DND-41 (cell line): Measurements from ENCODE around the gene NAV3.

ENCODE experiments used
- ATAC-seq: fragments of 200-7000 bp; cut with Tn5 transposase; 3 replicates; pipeline ENCODE4 v1.9.1; 2021; ENCODE audit warnings: low read depth; ENCODE audit not compliant: insufficient read depth
- DNase-seq: peaks from one replicate; pipeline ENCODE4 v3.0.0-alpha.2; 2020
- H2AFZ ChIP-seq: 2 replicates; pipeline ENCODE4 v1.6.0; 2012; ENCODE audit warnings: low read depth, low read length
- H3K27ac ChIP-seq: 2 replicates; pipeline ENCODE4 v1.5.1; 2012; ENCODE audit warnings: low read length, inconsistent platforms
- H3K27me3 ChIP-seq: fragments of 200-600 bp; sonication (generic); 2 replicates; pipeline ENCODE4 v1.6.0; 2012; ENCODE audit warnings: low read length, mild to moderate bottlenecking, inconsistent platforms; ENCODE audit not compliant: insufficient read depth, poor library complexity
- H3K36me3 ChIP-seq: 2 replicates; pipeline ENCODE4 v1.5.1; 2012; ENCODE audit warnings: low read length, inconsistent platforms; ENCODE audit not compliant: insufficient read depth
- H3K4me1 ChIP-seq: 2 replicates; pipeline ENCODE4 v1.5.1; 2012; ENCODE audit warnings: mild to moderate bottlenecking, low read length; ENCODE audit not compliant: insufficient read depth
- H3K4me2 ChIP-seq: 2 replicates; pipeline ENCODE4 v1.6.0; 2012; ENCODE audit warnings: mild to moderate bottlenecking, moderate library complexity, low read length, inconsistent platforms; ENCODE audit not compliant: insufficient read depth
- H3K4me3 ChIP-seq, 2 experiments: fragments of 200-600 bp in 1 of 2; shearing (Covaris generic) in 1 of 2; 2 replicates each; pipeline ENCODE4 v1.5.1; 2012 to 2016; ENCODE audit warnings: inconsistent platforms in 2 of 2, low read length in 2 of 2, mild to moderate bottlenecking in 2 of 2, low read depth in 1 of 2, moderate library complexity in 1 of 2
- H3K79me2 ChIP-seq: 2 replicates; pipeline ENCODE4 v1.6.0; 2012; ENCODE audit warnings: low read length, inconsistent platforms; ENCODE audit not compliant: insufficient read depth
- H3K9ac ChIP-seq: 2 replicates; pipeline ENCODE4 v1.6.0; 2012; ENCODE audit warnings: low read depth, mild to moderate bottlenecking, inconsistent platforms, low read length, moderate library complexity
- H3K9me3 ChIP-seq: 2 replicates; pipeline ENCODE4 v1.5.1; 2012; ENCODE audit warnings: low read length, moderate library complexity, mild to moderate bottlenecking, inconsistent platforms; ENCODE audit not compliant: insufficient read depth, severe bottlenecking
- H4K20me1 ChIP-seq: 2 replicates; pipeline ENCODE4 v1.6.0; 2012; ENCODE audit warnings: low read length; ENCODE audit not compliant: insufficient read depth
- CTCF ChIP-seq: IDR thresholded peaks from 2 replicates; pipeline ENCODE4 v1.5.1; 2012; ENCODE audit warnings: borderline replicate concordance, low read length, moderate library complexity, mild to moderate bottlenecking; ENCODE audit not compliant: poor library complexity, severe bottlenecking; ENCODE audit errors: extremely low read depth
- EZH2 ChIP-seq: IDR thresholded peaks from 3 replicates; pipeline ENCODE4 v1.6.1; 2012; ENCODE audit warnings: borderline replicate concordance, low read depth, mild to moderate bottlenecking, moderate library complexity, low read length, inconsistent platforms; ENCODE audit not compliant: severe bottlenecking

Gene NAV3

GRCh38 chr12:78186670-78187069, 356.0 kb downstream of the NAV3 start:
- Histone ChIP-seq H3K4me2 (no peak overlapping the region), H2AFZ (no peak overlapping the region), H3K4me1 (no peaks in the 10 kb centered on the region), H3K79me2 (no peaks in the 10 kb centered on the region), H3K4me3 (no peak overlapping the region), H3K9me3 (no peaks in the 10 kb centered on the region), H4K20me1 (no peaks in the 10 kb centered on the region), H3K27ac (no peak overlapping the region), H3K9ac (no peak overlapping the region), H3K27me3 (no peaks in the 10 kb centered on the region), H3K36me3 (no peaks in the 10 kb centered on the region)
- DNase-seq, result no peak
- ATAC-seq, result no peak
- no peak for TF ChIP-seq CTCF
- TF ChIP-seq EZH2, result no peak

GRCh38 chr12:78187741-78188140, 357.0 kb downstream of the NAV3 start:
- no peak for TF ChIP-seq CTCF
- no peak for TF ChIP-seq EZH2
- Histone ChIP-seq H3K4me1 (no peaks in the 10 kb centered on the region), H3K79me2 (no peaks in the 10 kb centered on the region), H4K20me1 (no peaks in the 10 kb centered on the region), H3K9ac (no peak overlapping the region), H3K36me3 (no peaks in the 10 kb centered on the region), H3K9me3 (no peaks in the 10 kb centered on the region), H2AFZ (no peak overlapping the region), H3K27ac (no peak overlapping the region), H3K4me2 (no peak overlapping the region), H3K4me3 (no peak overlapping the region), H3K27me3 (no peaks in the 10 kb centered on the region)
- ATAC-seq (no peak), DNase-seq (no peak)

GRCh38 chr12:78189656-78190055, 359.0 kb downstream of the NAV3 start:
- Histone ChIP-seq H3K27me3 (no peaks in the 10 kb centered on the region), H4K20me1 (no peaks in the 10 kb centered on the region), H3K36me3 (no peaks in the 10 kb centered on the region), H2AFZ (no peak overlapping the region), H3K4me2 (no peak overlapping the region), H3K9me3 (no peaks in the 10 kb centered on the region), H3K9ac (no peak overlapping the region), H3K27ac (no peak overlapping the region), H3K79me2 (no peaks in the 10 kb centered on the region), H3K4me1 (no peaks in the 10 kb centered on the region), H3K4me3 (no peak overlapping the region)
- TF ChIP-seq CTCF, result no peak
- TF ChIP-seq EZH2, result no peak
- ATAC-seq (no peak), DNase-seq (no peak)

- Histone ChIP-seq H3K9ac (no peak overlapping the region), H4K20me1 (no peaks in the 10 kb centered on the region), H3K27me3 (no peaks in the 10 kb centered on the region), H3K36me3 (no peaks in the 10 kb centered on the region), H3K27ac (no peak overlapping the region), H3K9me3 (no peaks in the 10 kb centered on the region), H2AFZ (no peak overlapping the region), H3K4me1 (no peaks in the 10 kb centered on the region), H3K4me2 (no peak overlapping the region), H3K79me2 (no peaks in the 10 kb centered on the region), H3K4me3 (no peak overlapping the region)
- TF ChIP-seq EZH2, result no peak
- TF ChIP-seq CTCF, result no peak
- no peak for DNase-seq
- no peak for ATAC-seq
Observed at GRCh38 chr12:78191611-78192010, 360.9 kb downstream of the NAV3 start.
